Vagina (tissue), 2 donors: Measurements from ENCODE around the gene MCIDAS.

ENCODE experiments used
- POLR2A ChIP-seq, 2 donors: fragments of 450-650 bp; IDR thresholded peaks; one replicate each; pipeline ENCODE4 v1.6.1; 2017; ENCODE audit warnings: antibody characterized with exemption in 2 of 2, mild to moderate bottlenecking in 2 of 2, moderate library complexity in 2 of 2
- POLR2AphosphoS5 ChIP-seq, 2 donors: sonication (generic); formaldehyde crosslinking; IDR thresholded peaks; one replicate each; pipeline ENCODE4 v1.9.0; 2017; ENCODE audit warnings: antibody characterized with exemption in 2 of 2, mild to moderate bottlenecking in 2 of 2, low read depth in 1 of 2; ENCODE audit not compliant: insufficient read depth in 1 of 2
- TF ChIP-seq, protein P1 (sequence below), 3 experiments: fragments of 450-650 bp in 2 of 3; fragments of 200-600 bp in 1 of 3; sonication (generic) in 1 of 3; IDR thresholded peaks; one replicate each; pipeline ENCODE4 v1.5.1; 2017 to 2019; ENCODE audit warnings: antibody characterized with exemption in 3 of 3, mild to moderate bottlenecking in 2 of 3, moderate library complexity in 2 of 3

DNA sequence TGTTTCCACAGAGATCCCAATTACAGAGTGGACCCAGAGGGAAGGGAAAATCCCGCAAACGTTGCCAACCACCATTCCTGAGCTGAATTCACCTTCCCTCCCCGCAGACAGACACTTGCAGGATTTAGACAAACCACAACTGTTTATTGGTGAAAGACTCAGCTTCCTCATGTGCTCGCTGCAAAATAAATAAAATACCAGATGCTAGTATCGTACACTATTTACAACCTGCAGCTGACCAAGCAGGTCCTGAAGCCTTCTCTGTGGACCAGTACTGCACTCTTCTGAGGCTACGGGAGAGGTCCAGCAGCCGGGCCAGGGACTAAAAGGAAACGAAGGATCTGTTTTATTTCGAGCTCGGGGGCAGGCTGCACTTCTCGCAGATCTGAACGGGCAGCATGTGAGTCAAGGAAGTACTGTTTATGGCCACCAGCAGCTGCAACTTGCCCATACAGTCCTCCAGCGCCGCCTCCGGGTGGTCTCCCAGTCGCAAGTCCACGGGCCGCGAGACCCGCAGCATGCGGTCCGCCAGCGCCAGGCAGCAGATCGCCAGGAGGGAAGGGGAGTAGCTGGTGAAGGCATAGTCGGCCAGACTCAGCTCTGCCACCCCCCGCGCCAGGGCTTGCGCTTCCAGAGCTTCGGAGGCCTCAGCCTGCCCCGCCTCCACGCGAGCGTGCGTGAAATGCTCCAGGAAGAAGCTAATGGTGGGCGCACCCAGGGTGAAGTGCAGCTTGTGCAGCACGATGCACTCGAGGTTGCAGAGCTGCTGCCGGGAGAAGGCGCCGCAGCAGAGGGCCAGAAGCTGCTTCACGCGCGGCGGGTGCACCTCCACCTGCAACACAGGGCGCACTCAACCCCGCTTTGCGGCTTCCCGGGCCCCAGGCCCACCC is 4.2 kb upstream of the MCIDAS start:
- TF ChIP-seq, protein P1, sequence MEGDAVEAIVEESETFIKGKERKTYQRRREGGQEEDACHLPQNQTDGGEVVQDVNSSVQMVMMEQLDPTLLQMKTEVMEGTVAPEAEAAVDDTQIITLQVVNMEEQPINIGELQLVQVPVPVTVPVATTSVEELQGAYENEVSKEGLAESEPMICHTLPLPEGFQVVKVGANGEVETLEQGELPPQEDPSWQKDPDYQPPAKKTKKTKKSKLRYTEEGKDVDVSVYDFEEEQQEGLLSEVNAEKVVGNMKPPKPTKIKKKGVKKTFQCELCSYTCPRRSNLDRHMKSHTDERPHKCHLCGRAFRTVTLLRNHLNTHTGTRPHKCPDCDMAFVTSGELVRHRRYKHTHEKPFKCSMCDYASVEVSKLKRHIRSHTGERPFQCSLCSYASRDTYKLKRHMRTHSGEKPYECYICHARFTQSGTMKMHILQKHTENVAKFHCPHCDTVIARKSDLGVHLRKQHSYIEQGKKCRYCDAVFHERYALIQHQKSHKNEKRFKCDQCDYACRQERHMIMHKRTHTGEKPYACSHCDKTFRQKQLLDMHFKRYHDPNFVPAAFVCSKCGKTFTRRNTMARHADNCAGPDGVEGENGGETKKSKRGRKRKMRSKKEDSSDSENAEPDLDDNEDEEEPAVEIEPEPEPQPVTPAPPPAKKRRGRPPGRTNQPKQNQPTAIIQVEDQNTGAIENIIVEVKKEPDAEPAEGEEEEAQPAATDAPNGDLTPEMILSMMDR (IDR thresholded peaks at IDR 0.05), result no peak
- TF ChIP-seq POLR2AphosphoS5 (IDR thresholded peaks at IDR 0.05; ENCODE audit: insufficient read depth in 1 of 2, low read depth in 1 of 2) (no peak), POLR2A (IDR thresholded peaks at IDR 0.05) (no peak)
